ENCODE measurements around the gene PIH1D1.
"Not testable (repeated sequence)": the region's sequence is repeated elsewhere in the genome, so short reads cannot be mapped to it uniquely, and the experiment has no call there.

The PIH1D1 gene

GRCh38 chr19:49479975-49480628 is 28.5 kb upstream of the PIH1D1 start:
- no peak for DNase-seq

DNA sequence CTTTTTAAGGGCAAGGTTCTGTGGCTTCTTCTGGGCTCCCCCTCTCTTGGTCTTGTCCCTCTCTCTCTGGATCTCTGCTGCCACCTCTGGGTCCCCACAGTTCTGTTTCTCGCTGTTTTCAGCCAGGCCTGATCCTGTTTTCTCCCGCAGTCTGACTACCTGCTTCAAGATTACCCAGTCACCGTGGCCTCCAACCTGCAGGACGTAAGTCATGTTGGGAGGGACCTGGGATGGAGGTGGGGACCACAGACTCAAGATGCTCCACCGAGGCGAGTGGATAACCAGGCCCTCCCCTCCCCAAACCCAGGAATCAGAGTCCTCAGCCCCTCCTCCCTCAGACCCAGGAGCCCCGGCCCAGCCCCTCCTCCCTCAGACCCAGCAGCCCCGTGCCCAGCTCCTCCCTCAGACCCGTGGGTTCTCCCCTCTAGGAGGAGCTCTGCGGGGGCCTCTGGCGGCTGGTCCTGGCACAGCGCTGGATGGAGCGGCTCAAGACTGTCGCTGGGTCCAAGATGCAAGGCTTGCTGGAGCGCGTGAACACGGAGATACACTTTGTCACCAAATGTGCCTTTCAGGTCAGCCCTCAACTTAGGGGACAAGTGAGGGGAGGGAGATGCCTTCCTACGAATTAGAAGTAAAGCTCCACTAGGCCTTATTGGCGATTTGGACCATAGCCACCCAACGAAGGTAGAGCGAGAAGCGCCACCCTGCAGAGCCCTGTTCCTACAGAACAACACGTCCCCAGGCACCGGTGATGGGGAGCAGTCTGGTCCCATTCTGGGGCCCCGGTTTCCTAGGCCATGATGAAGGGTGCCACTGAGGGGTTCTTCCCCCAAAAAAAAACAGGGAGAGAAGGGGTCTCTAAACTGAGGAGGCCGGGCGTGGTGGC is 24.6 kb upstream of the PIH1D1 start:
- DNase-seq, result peak; percentile 71

DNA sequence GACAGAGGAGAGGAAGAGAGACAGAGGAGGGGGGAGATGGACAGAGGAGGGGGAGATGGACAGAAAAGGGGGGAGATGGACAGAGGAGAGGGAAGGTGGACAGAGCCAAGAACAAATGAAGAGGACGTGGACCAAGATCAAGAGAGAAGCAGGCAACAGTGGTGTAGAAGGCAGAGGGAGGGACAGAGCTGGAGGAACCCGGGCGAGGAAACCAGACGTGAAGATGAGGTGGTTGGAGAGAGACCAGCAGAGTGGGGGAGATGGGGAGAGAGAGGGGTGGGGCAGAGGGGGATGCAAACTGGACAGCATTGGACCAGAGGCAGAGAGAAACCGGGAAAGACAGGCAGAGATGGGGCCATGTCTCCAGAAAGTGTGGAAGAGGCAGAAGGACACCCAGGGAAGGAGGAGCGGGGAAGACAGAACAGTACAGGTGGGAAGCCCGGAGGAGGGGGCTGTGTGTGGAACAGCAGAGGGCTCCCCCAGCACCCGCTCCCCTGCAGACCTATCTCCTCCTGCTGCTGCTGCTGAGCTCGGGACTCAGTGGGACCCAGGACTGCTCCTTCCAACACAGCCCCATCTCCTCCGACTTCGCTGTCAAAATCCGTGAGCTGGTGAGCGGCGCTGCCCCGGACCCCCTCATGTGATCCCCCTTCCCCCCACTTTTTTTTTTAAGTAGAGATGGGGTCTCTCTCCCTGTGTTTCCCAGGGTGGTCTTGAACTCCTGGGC is 23.7 kb upstream of the PIH1D1 start:
- DNase-seq, result no peak

DNA sequence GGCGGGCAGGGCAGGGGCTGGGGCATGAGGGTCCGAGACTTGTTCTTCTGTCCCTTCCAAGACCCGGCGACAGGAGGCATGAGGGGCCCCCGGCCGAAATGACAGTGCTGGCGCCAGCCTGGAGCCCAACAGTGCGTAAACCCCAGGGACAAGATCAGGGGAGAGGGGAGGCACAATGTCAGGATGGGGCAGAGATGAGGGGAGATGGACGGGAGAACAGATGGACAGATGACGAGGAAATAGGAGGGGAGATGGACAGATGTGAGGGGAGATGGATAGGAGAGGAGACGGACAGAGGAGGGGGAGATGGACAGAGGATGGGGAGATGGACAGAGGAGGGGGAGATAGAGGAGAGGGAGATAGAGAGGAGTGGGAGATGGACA is 22.9 kb upstream of the PIH1D1 start:
- DNase-seq, result no peak

- DNase-seq, result peak; percentile 81
Measured at GRCh38 chr19:49473868-49474541, 22.4 kb upstream of the PIH1D1 start, which contains the start of gene FLT3LG. FLT3LG (plus strand) TSS chr19:49474215; CDS start chr19:49474640, 425 bp downstream.

DNA sequence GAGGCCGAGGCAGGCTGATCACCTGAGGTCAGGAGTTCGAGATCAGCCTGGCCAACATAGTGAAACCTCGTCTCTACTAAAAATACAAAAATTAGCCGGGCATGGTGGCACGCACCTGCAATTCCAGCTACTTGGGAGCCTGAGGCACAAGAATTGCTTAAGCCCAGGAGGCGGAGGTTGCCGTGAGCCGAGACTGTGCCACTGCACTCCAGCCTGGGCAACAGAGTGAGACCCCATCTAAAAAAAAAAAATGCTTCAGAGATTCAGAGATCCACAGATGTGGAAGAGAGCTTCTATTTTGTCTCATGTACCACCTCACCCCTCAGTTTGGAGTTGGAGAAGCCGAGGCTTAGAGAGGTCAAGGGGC is 21.9 kb upstream of the PIH1D1 start:
- DNase-seq, result not testable (repeated sequence)

- DNase-seq, result no peak
Measured at GRCh38 chr19:49472936-49473335, 21.3 kb upstream of the PIH1D1 start.

DNA sequence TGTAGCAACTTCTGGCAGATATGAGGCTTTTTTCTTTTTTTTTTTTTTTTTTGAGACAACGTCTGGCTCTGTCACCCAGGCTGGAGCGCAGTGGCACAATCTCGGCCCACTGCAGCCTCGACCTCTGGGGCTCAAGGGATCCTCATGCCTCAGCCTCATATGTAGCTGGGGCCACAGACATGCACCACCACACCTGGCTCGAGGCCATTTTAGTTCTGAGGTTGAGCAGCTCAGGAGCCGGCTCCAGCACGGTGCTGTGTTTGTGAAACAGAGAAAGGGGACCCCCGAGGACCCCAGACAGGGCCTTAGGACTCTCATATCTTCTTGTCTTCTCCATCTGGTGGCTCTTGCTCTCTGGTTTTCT is 19.0 kb upstream of the PIH1D1 start:
- DNase-seq, result no peak

DNA sequence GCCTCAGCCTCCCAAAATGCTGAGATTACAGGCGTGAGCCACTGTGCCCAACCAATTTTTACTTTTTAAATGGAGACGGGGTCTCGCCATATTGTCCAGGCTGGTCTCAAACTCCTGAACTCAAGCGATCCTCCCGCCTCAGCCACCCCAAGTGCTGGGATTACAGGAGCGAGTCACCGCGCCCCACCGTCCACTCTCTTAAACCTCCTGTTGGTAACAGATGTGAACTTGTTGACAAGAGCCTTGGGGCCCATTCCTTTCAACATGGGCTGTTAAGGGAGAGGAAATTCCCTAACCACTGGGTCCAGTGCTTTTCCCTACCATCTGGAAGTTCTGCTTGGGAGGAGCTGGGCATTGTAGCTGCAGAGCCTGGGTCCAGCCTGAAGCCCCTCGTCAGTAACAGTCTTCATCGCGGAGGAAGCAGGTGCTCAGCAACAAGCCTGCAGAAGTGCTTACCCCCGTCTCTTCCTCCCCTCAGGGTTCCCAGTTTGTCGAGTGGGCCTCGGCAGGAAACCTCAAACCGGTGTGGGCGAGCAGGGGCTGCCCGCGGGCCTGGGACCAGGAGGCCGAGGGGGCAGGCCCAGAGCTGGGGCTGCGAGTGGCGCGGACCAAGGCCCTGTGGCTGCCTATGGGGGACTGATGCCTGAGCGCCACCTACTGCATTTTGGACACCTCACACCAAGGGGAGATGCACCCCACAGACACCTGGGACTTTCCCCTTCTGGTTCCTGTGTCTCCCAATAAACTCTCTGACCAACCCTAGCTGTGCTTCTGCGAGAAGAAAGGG is 18.4 kb upstream of the PIH1D1 start:
- DNase-seq, result no peak

GRCh38 chr19:49468746-49469447 is 17.3 kb upstream of the PIH1D1 start:
- peak; percentile 84 for DNase-seq

GRCh38 chr19:49468199-49468598 is 16.6 kb upstream of the PIH1D1 start:
- DNase-seq, result no peak

DNA sequence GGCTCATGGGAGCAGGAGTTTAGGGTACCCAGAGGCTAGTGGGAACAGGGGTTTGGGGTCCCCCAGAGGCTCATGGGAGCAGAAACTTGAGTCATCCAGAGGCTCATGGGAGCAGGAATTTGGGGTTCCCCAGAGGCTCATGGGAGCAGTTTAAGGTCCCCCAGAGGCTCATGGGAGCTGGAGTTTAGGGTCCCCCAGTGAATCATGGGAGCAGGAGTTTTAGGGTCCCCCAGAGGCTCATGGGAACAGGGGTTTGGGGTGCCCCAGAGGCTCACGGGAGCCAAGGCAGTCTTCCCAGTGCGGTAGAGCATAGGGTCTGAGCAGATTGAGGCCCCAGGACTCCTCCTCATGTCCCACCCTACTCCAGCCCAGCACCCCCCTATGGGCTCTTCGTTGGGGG is 13.8 kb upstream of the PIH1D1 start:
- no peak for DNase-seq

GRCh38 chr19:49463960-49464740 is 12.5 kb upstream of the PIH1D1 start:
- no peak for DNase-seq

DNA sequence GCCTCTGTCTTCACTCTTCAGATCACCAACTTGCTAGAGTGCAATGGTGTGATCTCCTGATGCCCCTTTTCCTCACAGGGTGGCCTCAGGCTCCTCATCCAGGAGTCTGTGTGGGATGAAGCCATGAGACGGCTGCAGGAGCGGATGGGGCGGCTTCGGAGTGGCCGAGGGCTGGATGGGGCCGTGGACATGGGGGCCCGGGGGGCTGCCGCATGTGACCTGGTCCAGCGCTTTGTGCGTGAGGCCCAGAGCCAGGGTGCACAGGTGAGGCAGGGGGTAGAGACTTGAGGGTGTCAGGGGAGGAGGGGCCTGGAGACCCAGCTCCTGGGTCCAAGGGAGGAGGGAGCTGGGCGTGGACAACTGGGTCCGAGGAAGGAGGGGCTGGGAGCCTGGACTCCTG is 10.9 kb upstream of the PIH1D1 start:
- DNase-seq, result no peak

DNA sequence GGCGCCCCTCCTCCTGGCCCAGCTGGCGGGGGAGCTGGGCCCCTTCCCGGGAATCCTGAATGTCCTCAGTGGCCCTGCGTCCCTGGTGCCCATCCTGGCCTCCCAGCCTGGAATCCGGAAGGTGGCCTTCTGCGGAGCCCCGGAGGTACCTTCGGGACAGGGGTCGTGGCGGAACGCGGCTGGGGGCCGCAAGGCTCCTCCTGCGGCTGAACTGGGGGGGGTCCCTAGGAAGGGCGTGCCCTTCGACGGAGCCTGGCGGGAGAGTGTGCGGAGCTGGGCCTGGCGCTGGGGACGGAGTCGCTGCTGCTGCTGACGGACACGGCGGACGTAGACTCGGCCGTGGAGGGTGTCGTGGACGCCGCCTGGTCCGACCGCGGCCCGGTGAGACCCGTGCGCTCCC is 10.0 kb upstream of the PIH1D1 start:
- no peak for DNase-seq

GRCh38 chr19:49461130-49461529 is 9.5 kb upstream of the PIH1D1 start:
- DNase-seq, result not testable (repeated sequence)

GRCh38 chr19:49459388-49459787 is 7.8 kb upstream of the PIH1D1 start:
- DNase-seq, result no peak

DNA sequence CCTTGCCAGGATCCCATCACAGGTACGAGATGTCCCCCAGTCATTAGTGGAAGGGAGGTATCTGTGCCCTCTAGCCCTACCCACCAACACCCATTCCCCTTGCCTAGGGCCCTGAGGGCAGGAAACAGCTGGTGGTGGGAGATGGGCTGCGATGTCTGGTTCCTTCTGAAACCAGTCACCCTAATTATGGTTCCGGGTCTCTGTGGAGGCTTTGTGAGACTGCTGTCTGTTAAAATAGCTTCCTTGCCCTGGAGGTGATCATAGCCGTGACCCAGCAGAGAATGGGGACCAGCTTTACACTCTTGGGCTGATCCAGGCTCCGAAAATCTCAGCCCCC is 6.9 kb upstream of the PIH1D1 start:
- DNase-seq, result no peak

DNA sequence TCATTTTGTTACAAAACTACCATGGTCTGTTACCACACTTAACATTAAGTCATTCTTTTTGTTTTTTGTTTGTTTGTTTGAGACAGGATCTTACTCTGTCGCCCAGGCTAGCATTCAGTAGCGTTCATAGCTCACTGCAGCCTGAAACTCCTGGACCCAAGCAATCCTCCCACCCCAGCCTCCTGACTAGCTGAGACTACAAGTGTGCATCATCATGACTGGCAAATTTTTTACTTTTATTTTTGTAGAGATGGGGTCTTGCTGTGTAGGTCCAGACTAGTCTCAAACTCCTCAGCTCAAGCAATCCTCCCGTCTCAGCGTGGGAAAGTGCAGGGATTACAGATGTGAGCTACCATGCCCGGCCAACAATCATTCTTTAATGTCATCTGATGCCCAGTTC is 4.7 kb upstream of the PIH1D1 start:
- DNase-seq, result no peak

- DNase-seq, result no peak
Measured at GRCh38 chr19:49455773-49456172, 4.2 kb upstream of the PIH1D1 start.

- no peak for DNase-seq
Measured at GRCh38 chr19:49453757-49454240, 2.2 kb upstream of the PIH1D1 start.

All from right hindlimb (tissue), 1 donor.